ENCODE data around the gene CDH3. TPM values are rescaled to one million over a fixed set of nuclear protein-coding genes. Genes with fewer than 3 reads are reported as not detected.

The CDH3 gene
- total and polyA plus RNA-seq, 4 donors: 6.4 to 89.4 (median 15.8) TPM

- H3K9ac ChIP-seq (ENCODE audit: insufficient read depth in 1 of 2, low read length in 2 of 2): no peak overlapping the region
- H3K27me3 ChIP-seq (ENCODE audit: control insufficient read depth in 3 of 3, insufficient read depth in 3 of 3, low read length in 2 of 3): peaks cover 0 to 22% (median 10%) of the 10 kb centered on the region in 3 donors
Measured at GRCh38 chr16:68736561-68736960, 91.5 kb downstream of the CDH3 start.

GRCh38 chr16:68737046-68737729 is 92.1 kb downstream of the CDH3 start, which contains the start of gene CDH1:
TSS of gene CDH1 (plus strand) at chr16:68737292. CDS start at chr16:68737416, 124 bp downstream.
- ATAC-seq (ENCODE audit: insufficient read depth, low FRiP score): peak; percentile 78
- no peak for TF ChIP-seq CTCF (IDR thresholded peaks at IDR 0.05; ENCODE audit: control extremely low read depth, extremely low read depth)
- Histone ChIP-seq H3K9ac (ENCODE audit: insufficient read depth in 1 of 2, low read length in 2 of 2) (peak within 1 kb of the TSS; percentile 32 to 55), H3K27ac (ENCODE audit: low read depth in 1 of 2, low read length in 1 of 2) (peak within 1 kb of the TSS in 1 of 2 donors; percentile 78), H3K9me3 (ENCODE audit: control insufficient read depth in 4 of 4, insufficient read depth in 3 of 4, low read length in 3 of 4) (no peaks in the 10 kb centered on the region), H3K4me3 (peak within 1 kb of the TSS; percentile 30), H3K4me1 (ENCODE audit: control insufficient read depth in 5 of 5, insufficient read depth in 5 of 5, low read length in 5 of 5) (peaks cover 2 to 12% (median 7%) of the 10 kb centered on the region in 5 donors), H3K27me3 (ENCODE audit: control insufficient read depth in 3 of 3, insufficient read depth in 3 of 3, low read length in 2 of 3) (peaks cover 0 to 22% (median 10%) of the 10 kb centered on the region in 3 donors), H3K36me3 (ENCODE audit: control insufficient read depth in 4 of 4, insufficient read depth in 4 of 4, low read length in 4 of 4) (no peaks in the 10 kb centered on the region)
- DNase-seq: peak; percentile 54 to 85 (median 84)
- 3% methylated on average over 54 to 63 of the region's 63 CpGs for WGBS, 2 donors

More at GRCh38 chr16:68736561-68736960, 91.5 kb downstream of the CDH3 start:
- DNase-seq (no peak), ATAC-seq (ENCODE audit: insufficient read depth, low FRiP score) (no peak)
- no peak overlapping the region for H3K27ac ChIP-seq (ENCODE audit: low read depth in 1 of 2, low read length in 1 of 2)
- H3K4me3 ChIP-seq: no peak overlapping the region
- 85 to 89% methylated on average over 12 of the region's 12 CpGs for WGBS, 2 donors
- TF ChIP-seq CTCF (IDR thresholded peaks at IDR 0.05; ENCODE audit: control extremely low read depth, extremely low read depth): no peak
- no peaks in the 10 kb centered on the region for H3K36me3 ChIP-seq (ENCODE audit: control insufficient read depth in 4 of 4, insufficient read depth in 4 of 4, low read length in 4 of 4)
- H3K9me3 ChIP-seq (ENCODE audit: control insufficient read depth in 4 of 4, insufficient read depth in 3 of 4, low read length in 3 of 4): no peaks in the 10 kb centered on the region
- H3K4me1 ChIP-seq (ENCODE audit: control insufficient read depth in 5 of 5, insufficient read depth in 5 of 5, low read length in 5 of 5): peaks cover 2 to 8% (median 5%) of the 10 kb centered on the region in 5 donors

- no peak for TF ChIP-seq CTCF (IDR thresholded peaks at IDR 0.05; ENCODE audit: control extremely low read depth, extremely low read depth)
- peak overlapping the region in 1 of 2 donors; percentile 78 for H3K27ac ChIP-seq (ENCODE audit: low read depth in 1 of 2, low read length in 1 of 2)
- peak overlapping the region; percentile 30 for H3K4me3 ChIP-seq
- ATAC-seq (ENCODE audit: insufficient read depth, low FRiP score) (peak; percentile 43), DNase-seq (peak in 1 of 3 donors; percentile 39)
- H3K9ac ChIP-seq (ENCODE audit: insufficient read depth in 1 of 2, low read length in 2 of 2): peak overlapping the region; percentile 32 to 55
- H3K4me1 ChIP-seq (ENCODE audit: control insufficient read depth in 5 of 5, insufficient read depth in 5 of 5, low read length in 5 of 5): peaks cover 2 to 14% (median 7%) of the 10 kb centered on the region in 5 donors
- no peaks in the 10 kb centered on the region for H3K9me3 ChIP-seq (ENCODE audit: control insufficient read depth in 4 of 4, insufficient read depth in 3 of 4, low read length in 3 of 4)
- WGBS, 2 donors: 12 to 24% methylated on average over 49 to 58 of the region's 58 CpGs
- peaks cover 0 to 20% (median 10%) of the 10 kb centered on the region in 3 donors for H3K27me3 ChIP-seq (ENCODE audit: control insufficient read depth in 3 of 3, insufficient read depth in 3 of 3, low read length in 2 of 3)
- H3K36me3 ChIP-seq (ENCODE audit: control insufficient read depth in 4 of 4, insufficient read depth in 4 of 4, low read length in 4 of 4): no peaks in the 10 kb centered on the region
Measured at GRCh38 chr16:68737730-68738629, 92.9 kb downstream of the CDH3 start.
